Fibroblast of lung (primary cell): Measurements from ENCODE around the gene TFIP11. TPM values are rescaled to one million over a fixed set of nuclear protein-coding genes. Genes with fewer than 3 reads are reported as not detected.

Source experiments
- DNase-seq, 2 donors: peaks; one replicate each; pipeline versions ENCODE4 v3.0.0 to v3.0.0-alpha.2; 2010; ENCODE audit warnings: low read depth in 2 of 2
- H2AFZ ChIP-seq: 2 replicates; pipeline ENCODE4 v1.5.1; 2012; ENCODE audit warnings: low read length, control low read depth, inconsistent platforms
- H3K27ac ChIP-seq: 2 replicates; pipeline ENCODE4 v1.5.1; 2011; ENCODE audit warnings: low read length, control low read depth; ENCODE audit not compliant: insufficient read depth
- H3K27me3 ChIP-seq: 2 replicates; pipeline ENCODE4 v1.5.1; 2011; ENCODE audit warnings: mild to moderate bottlenecking, low read length; ENCODE audit not compliant: control insufficient read depth, insufficient read depth
- H3K36me3 ChIP-seq: 2 replicates; pipeline ENCODE4 v1.5.1; 2011; ENCODE audit warnings: low read length; ENCODE audit not compliant: control insufficient read depth, insufficient read depth
- H3K4me1 ChIP-seq: 2 replicates; pipeline ENCODE4 v1.5.1; 2011; ENCODE audit warnings: low read length; ENCODE audit not compliant: control insufficient read depth, insufficient read depth; ENCODE audit errors: extremely low read depth
- H3K4me2 ChIP-seq: 2 replicates; pipeline ENCODE4 v1.5.1; 2011; ENCODE audit warnings: low read length, control low read depth; ENCODE audit not compliant: insufficient read depth; ENCODE audit errors: extremely low read depth
- H3K4me3 ChIP-seq, 4 experiments: fragments of 200-600 bp in 1 of 4; sonication (generic) in 1 of 4; replicated peaks in 1 of 4; 2 replicates each; pipeline ENCODE4 v1.5.1; 2011 to 2016; ENCODE audit warnings: low read length in 4 of 4, low read depth in 3 of 4, mild to moderate bottlenecking in 3 of 4, control low read depth in 2 of 4, inconsistent platforms in 1 of 4, mixed read lengths in 1 of 4; ENCODE audit not compliant: insufficient read depth in 1 of 4; ENCODE audit errors: control extremely low read depth in 1 of 4
- H3K79me2 ChIP-seq: 2 replicates; pipeline ENCODE4 v1.5.1; 2012; ENCODE audit warnings: mild to moderate bottlenecking, low read length, inconsistent platforms; ENCODE audit not compliant: control insufficient read depth, insufficient read depth
- H3K9ac ChIP-seq: 2 replicates; pipeline ENCODE4 v1.5.1; 2011; ENCODE audit warnings: mild to moderate bottlenecking, low read length, control low read depth; ENCODE audit not compliant: insufficient read depth
- H3K9me3 ChIP-seq: 2 replicates; pipeline ENCODE4 v1.5.1; 2012; ENCODE audit warnings: low read depth, low read length; ENCODE audit not compliant: control insufficient read depth, insufficient read depth
- H4K20me1 ChIP-seq: 2 replicates; pipeline ENCODE4 v1.5.1; 2011; ENCODE audit warnings: low read length; ENCODE audit not compliant: control insufficient read depth, insufficient read depth; ENCODE audit errors: extremely low read depth
- EZH2 ChIP-seq: IDR thresholded peaks from 2 replicates; pipeline ENCODE4 v1.5.1; 2012; ENCODE audit warnings: low read length, control low read depth, mild to moderate bottlenecking; ENCODE audit errors: missing control alignments
- polyA plus RNA-seq, 2 donors: library from polyadenylated mRNA; depleted of rRNA in 1 of 2; stranded (reverse) in 1 of 2; unstranded in 1 of 2; fragments of >200 nt; gene quantifications; 2 replicates each; pipeline ENCODE4 v1.2.1, GENCODE V29; 2011 to 2012; ENCODE audit warnings: missing spikeins in 1 of 2
- total RNA-seq: library from RNA; depleted of rRNA; stranded (reverse); fragments of >200 nt; gene quantifications from 2 replicates; pipeline ENCODE4 v1.2.1, GENCODE V29; 2014
- TF ChIP-seq, protein P1 (sequence below), 2 donors: IDR thresholded peaks in 1 of 2; conservative IDR thresholded peaks in 1 of 2; 1 replicate in 1 of 2; 2 replicates in 1 of 2; pipeline ENCODE4 v1.5.1; 2011 to 2012; ENCODE audit warnings: low read length in 2 of 2, control low read depth in 1 of 2, inconsistent platforms in 1 of 2, low read depth in 1 of 2, mild to moderate bottlenecking in 1 of 2

TFIP11 gene
- total and polyA plus RNA-seq, 2 donors (not counting 1 experiment from before 2014, with no cell fraction given): 24.2 to 40.3 TPM

DNA sequence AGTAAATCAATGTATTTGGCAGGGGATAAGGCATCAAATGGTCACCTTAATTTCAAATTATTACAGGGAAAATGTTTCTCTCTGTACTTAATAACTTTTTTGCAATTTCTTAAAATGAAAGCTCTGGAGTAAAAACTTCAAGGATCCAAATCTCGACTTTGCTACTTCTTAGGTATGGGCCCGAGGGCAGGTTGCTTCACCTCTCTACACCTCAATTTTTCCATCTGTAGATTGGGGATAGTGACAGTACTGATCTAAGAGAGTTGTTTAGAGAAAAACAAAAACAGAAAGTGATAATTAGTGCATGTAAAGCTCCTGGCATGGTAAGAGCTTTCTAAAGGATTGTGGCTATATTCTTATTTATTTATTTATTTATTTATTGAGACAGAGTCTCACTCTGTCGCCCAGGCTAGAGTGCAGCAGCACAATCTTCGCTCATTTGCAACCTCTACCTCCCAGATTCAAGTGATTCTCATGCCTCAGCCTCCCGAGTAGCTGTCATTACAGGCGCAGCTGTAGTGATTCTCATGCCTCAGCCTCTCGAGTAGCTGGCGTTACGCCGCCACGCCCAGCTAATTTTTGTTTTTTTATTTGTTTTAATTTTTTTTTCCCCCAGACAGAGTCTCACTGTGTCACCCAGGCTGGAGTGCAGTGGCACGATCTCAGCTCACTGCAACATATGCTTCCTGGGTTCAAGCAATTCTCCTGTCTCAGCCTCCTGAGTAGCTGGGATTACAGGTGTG is 2.3 kb upstream of the TFIP11 start:
- Histone ChIP-seq H3K9me3 (no peaks in the 10 kb centered on the region), H3K27ac (no peak overlapping the region), H4K20me1 (no peaks in the 10 kb centered on the region), H3K27me3 (no peaks in the 10 kb centered on the region), H3K4me2 (no peak overlapping the region), H3K4me1 (no peaks in the 10 kb centered on the region), H3K36me3 (peaks cover 4% of the 10 kb centered on the region), H3K79me2 (peaks cover 17% of the 10 kb centered on the region), H2AFZ (no peak overlapping the region), H3K4me3 (no peak overlapping the region), H3K9ac (no peak overlapping the region)
- no peak for TF ChIP-seq EZH2
- TF ChIP-seq, protein P1, sequence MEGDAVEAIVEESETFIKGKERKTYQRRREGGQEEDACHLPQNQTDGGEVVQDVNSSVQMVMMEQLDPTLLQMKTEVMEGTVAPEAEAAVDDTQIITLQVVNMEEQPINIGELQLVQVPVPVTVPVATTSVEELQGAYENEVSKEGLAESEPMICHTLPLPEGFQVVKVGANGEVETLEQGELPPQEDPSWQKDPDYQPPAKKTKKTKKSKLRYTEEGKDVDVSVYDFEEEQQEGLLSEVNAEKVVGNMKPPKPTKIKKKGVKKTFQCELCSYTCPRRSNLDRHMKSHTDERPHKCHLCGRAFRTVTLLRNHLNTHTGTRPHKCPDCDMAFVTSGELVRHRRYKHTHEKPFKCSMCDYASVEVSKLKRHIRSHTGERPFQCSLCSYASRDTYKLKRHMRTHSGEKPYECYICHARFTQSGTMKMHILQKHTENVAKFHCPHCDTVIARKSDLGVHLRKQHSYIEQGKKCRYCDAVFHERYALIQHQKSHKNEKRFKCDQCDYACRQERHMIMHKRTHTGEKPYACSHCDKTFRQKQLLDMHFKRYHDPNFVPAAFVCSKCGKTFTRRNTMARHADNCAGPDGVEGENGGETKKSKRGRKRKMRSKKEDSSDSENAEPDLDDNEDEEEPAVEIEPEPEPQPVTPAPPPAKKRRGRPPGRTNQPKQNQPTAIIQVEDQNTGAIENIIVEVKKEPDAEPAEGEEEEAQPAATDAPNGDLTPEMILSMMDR (conservative IDR thresholded peaks at IDR 0.05 in 1 of 2, IDR thresholded peaks at IDR 0.05 in 1 of 2; ENCODE audit: low read depth in 1 of 2, low read length in 2 of 2): no peak
- DNase-seq: no peak

DNA sequence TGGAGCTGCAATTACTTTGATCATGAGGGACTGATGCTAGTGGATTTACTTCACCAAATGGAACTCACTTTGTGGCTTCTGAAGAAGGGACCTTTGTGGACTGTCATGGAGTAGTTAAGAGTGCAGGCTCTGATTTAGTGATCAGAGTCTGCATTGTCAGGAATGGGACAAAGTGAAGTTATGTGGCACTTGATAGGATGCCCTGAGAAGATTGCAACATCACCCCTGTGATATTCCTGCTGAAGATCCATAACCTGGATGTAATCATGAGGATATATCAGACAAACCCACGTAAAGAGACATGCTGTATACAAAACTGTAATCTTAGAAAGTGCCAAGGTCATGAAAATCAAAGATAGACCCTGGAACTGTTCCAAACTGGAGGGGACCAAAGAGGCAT is 1.6 kb upstream of the TFIP11 start:
- Histone ChIP-seq H3K79me2 (peaks cover 17% of the 10 kb centered on the region), H3K9ac (no peak overlapping the region), H3K36me3 (peaks cover 9% of the 10 kb centered on the region), H3K4me1 (no peaks in the 10 kb centered on the region), H2AFZ (no peak overlapping the region), H3K9me3 (no peaks in the 10 kb centered on the region), H3K27ac (no peak overlapping the region), H3K4me3 (peak overlapping the region in 2 of 4 experiments; percentile 89 to 96), H4K20me1 (no peaks in the 10 kb centered on the region), H3K4me2 (no peak overlapping the region), H3K27me3 (no peaks in the 10 kb centered on the region)
- DNase-seq: no peak
- no peak for TF ChIP-seq EZH2
- TF ChIP-seq, protein P1 (conservative IDR thresholded peaks at IDR 0.05 in 1 of 2, IDR thresholded peaks at IDR 0.05 in 1 of 2; ENCODE audit: low read depth in 1 of 2, low read length in 2 of 2): no peak

DNA sequence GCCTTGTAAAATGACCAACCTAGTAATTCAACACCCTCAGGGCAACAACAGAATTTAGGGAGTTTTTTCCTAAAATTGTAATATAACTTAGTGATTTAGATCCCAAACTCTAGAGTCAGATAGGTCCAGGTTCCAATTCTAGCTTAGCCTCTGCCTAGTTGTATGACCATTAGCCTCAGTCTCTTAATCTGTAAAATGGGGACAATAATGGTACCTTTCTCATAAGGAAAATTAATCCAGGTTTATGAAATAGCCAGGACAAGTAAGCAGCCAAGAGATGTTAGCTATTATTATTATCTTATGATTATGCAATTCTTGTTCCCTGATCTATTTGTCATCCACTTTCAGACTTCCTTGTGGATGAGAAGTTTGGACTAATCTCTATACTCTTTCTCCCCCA is 4.1 kb downstream of the TFIP11 start:
- H3K36me3 ChIP-seq: peaks cover 21% of the 10 kb centered on the region
- TF ChIP-seq, protein P1 (conservative IDR thresholded peaks at IDR 0.05 in 1 of 2, IDR thresholded peaks at IDR 0.05 in 1 of 2; ENCODE audit: low read depth in 1 of 2, low read length in 2 of 2): no peak
- TF ChIP-seq EZH2: no peak
- no peaks in the 10 kb centered on the region for H3K9me3 ChIP-seq
- H3K27ac ChIP-seq: no peak overlapping the region
- no peak for DNase-seq
- H3K9ac ChIP-seq: no peak overlapping the region
- H3K79me2 ChIP-seq: peaks cover 17% of the 10 kb centered on the region
- H4K20me1 ChIP-seq: no peaks in the 10 kb centered on the region
- no peak overlapping the region for H3K4me3 ChIP-seq
- H3K4me2 ChIP-seq: no peak overlapping the region
- H3K4me1 ChIP-seq: no peaks in the 10 kb centered on the region
- no peak overlapping the region for H2AFZ ChIP-seq
- H3K27me3 ChIP-seq: no peaks in the 10 kb centered on the region
